Suprapubic skin (tissue), 3 donors: ENCODE results near the gene CSTPP1.
"Not testable (repeated sequence)": the region's sequence is repeated elsewhere in the genome, so short reads cannot be mapped to it uniquely, and the experiment has no call there.

Experiments
- CTCF ChIP-seq, 2 donors: fragments of 200-600 bp in 1 of 2; fragments of 450-650 bp in 1 of 2; sonication (generic) in 1 of 2; IDR thresholded peaks; one replicate each; pipeline ENCODE4 v1.5.1; 2016 to 2019; ENCODE audit warnings: antibody characterized with exemption in 2 of 2, mild to moderate bottlenecking in 1 of 2, moderate library complexity in 1 of 2
- EP300 ChIP-seq: sonication (generic); formaldehyde crosslinking; IDR thresholded peaks from one replicate; pipeline ENCODE4 v1.6.1; 2017; ENCODE audit warnings: antibody characterized with exemption
- POLR2A ChIP-seq, 2 donors: fragments of 450-650 bp; IDR thresholded peaks; one replicate each; pipeline ENCODE4 v1.6.1; 2017; ENCODE audit warnings: antibody characterized with exemption in 2 of 2, mild to moderate bottlenecking in 2 of 2, moderate library complexity in 2 of 2

GRCh38 chr11:47080775-47081174, 144.2 kb downstream of the CSTPP1 start:
- not testable (repeated sequence) for TF ChIP-seq POLR2A (IDR thresholded peaks at IDR 0.05); EP300; CTCF (IDR thresholded peaks at IDR 0.05)
